C4-2B (cell line): Measurements from ENCODE around the gene EPHB3.

Experiments
- H3K27ac ChIP-seq: fragments of 450-650 bp; 2 replicates; pipeline ENCODE4 v1.5.1; 2017
- ZFX ChIP-seq: fragments of 450-650 bp; IDR thresholded peaks from 2 replicates; pipeline ENCODE4 v1.6.1; 2017
- TF ChIP-seq, protein P1 (sequence below): fragments of 450-650 bp; conservative IDR thresholded peaks from 2 replicates; pipeline ENCODE4 v1.5.1; 2017; ENCODE audit warnings: mild to moderate bottlenecking

EPHB3 gene

GRCh38 chr3:184592371-184593219 is 31.0 kb downstream of the EPHB3 start:
- no peak for TF ChIP-seq ZFX
- TF ChIP-seq, protein P1, sequence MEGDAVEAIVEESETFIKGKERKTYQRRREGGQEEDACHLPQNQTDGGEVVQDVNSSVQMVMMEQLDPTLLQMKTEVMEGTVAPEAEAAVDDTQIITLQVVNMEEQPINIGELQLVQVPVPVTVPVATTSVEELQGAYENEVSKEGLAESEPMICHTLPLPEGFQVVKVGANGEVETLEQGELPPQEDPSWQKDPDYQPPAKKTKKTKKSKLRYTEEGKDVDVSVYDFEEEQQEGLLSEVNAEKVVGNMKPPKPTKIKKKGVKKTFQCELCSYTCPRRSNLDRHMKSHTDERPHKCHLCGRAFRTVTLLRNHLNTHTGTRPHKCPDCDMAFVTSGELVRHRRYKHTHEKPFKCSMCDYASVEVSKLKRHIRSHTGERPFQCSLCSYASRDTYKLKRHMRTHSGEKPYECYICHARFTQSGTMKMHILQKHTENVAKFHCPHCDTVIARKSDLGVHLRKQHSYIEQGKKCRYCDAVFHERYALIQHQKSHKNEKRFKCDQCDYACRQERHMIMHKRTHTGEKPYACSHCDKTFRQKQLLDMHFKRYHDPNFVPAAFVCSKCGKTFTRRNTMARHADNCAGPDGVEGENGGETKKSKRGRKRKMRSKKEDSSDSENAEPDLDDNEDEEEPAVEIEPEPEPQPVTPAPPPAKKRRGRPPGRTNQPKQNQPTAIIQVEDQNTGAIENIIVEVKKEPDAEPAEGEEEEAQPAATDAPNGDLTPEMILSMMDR = no peak
- no peak overlapping the region for H3K27ac ChIP-seq

GRCh38 chr3:184593220-184593927 is 31.8 kb downstream of the EPHB3 start:
- no peak for TF ChIP-seq ZFX
- TF ChIP-seq, protein P1 = no peak
- H3K27ac ChIP-seq = no peak overlapping the region

GRCh38 chr3:184593928-184594303 is 32.3 kb downstream of the EPHB3 start:
- no peak for TF ChIP-seq ZFX
- TF ChIP-seq, protein P1 = no peak
- no peak overlapping the region for H3K27ac ChIP-seq

DNA sequence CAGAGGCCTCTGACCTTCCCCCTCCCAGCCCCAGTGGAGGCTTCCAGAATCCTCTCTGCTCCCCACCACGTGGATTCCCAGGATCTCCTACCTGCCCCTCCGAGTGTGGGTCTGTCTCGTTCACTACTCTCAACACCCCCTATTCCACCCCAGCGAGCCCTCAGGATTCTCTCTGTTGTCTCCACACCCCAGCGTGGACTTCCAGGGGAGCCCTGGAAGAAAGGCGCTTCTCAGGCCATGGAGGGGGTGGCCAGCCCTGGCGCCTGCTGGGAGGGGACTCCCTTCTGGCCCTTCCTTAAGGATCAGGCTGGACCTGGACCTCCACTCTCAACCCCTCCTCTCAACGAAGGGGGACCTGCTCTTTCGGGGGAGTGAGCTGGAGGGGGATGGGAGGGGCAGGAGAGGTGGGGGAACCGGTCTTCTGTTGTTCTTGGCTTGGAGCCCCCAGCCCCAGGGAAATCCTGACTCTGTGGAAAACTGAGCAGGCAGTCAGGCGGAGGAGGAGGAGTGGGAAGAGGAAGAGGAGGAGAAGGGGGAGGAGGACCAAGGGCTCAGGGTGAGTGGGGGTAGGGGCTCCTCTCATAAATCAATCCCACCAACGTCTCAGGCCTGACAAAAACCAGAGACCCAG is 32.9 kb downstream of the EPHB3 start:
- TF ChIP-seq, protein P1 = no peak
- no peak for TF ChIP-seq ZFX

GRCh38 chr3:184595726-184596125 is 34.1 kb downstream of the EPHB3 start:
- TF ChIP-seq ZFX = no peak
- TF ChIP-seq, protein P1 = no peak
- no peak overlapping the region for H3K27ac ChIP-seq

More for the DNA sequence above, 32.9 kb downstream of the EPHB3 start:
- no peak overlapping the region for H3K27ac ChIP-seq

GRCh38 chr3:184596233-184596632 is 34.6 kb downstream of the EPHB3 start:
- TF ChIP-seq, protein P1 = no peak
- TF ChIP-seq ZFX = no peak
- H3K27ac ChIP-seq = no peak overlapping the region
